ENCODE results near the gene B3GAT3. TPM values are rescaled to one million over a fixed set of nuclear protein-coding genes. Genes with fewer than 3 reads are reported as not detected.

The B3GAT3 gene
- total and polyA plus RNA-seq, 2 donors from 2014 or later, result 50.6 to 66.2 TPM

DNA sequence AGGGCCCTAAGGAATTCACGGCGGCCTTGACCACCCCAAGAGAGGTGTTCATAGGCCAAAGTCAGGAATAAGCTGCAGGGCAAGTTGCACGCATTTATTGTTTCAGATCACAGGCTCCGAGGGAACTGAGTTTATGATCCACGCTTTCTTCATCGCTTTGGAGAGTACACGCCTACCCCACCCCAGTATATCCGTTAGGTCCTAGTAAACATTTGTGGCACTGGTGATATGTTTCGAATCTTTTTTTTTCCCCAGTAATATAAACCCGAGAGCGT, 23.8 kb upstream of the B3GAT3 start:
- H3K9me3 ChIP-seq (ENCODE audit: control insufficient read depth in 2 of 3, insufficient read depth in 1 of 3, low read length in 3 of 3), result no peaks in the 10 kb centered on the region
- peaks cover 0 to 13% (median 2%) of the 10 kb centered on the region in 3 donors for H3K4me1 ChIP-seq (ENCODE audit: control insufficient read depth in 2 of 3, insufficient read depth in 2 of 3, low read depth in 1 of 3, low read length in 3 of 3)
- H3K9ac ChIP-seq (ENCODE audit: low read length in 3 of 3), result peak overlapping the region; percentile 89 to 94 (median 91)
- H3K27me3 ChIP-seq (ENCODE audit: control insufficient read depth, insufficient read depth, low read length), result no peaks in the 10 kb centered on the region
- H3K36me3 ChIP-seq (ENCODE audit: control insufficient read depth in 2 of 3, insufficient read depth in 3 of 3, low read length in 3 of 3), result peaks cover 0 to 31% (median 5%) of the 10 kb centered on the region in 3 donors
- DNase-seq (no peak), FAIRE-seq (no peak)
- H3K4me3 ChIP-seq (ENCODE audit: low read length in 3 of 3), result peak overlapping the region; percentile 86 to 95 (median 93)
- peak overlapping the region; percentile 82 to 91 for H3K27ac ChIP-seq (ENCODE audit: low read depth in 2 of 2, low read length in 2 of 2)
- TF ChIP-seq, protein P1, sequence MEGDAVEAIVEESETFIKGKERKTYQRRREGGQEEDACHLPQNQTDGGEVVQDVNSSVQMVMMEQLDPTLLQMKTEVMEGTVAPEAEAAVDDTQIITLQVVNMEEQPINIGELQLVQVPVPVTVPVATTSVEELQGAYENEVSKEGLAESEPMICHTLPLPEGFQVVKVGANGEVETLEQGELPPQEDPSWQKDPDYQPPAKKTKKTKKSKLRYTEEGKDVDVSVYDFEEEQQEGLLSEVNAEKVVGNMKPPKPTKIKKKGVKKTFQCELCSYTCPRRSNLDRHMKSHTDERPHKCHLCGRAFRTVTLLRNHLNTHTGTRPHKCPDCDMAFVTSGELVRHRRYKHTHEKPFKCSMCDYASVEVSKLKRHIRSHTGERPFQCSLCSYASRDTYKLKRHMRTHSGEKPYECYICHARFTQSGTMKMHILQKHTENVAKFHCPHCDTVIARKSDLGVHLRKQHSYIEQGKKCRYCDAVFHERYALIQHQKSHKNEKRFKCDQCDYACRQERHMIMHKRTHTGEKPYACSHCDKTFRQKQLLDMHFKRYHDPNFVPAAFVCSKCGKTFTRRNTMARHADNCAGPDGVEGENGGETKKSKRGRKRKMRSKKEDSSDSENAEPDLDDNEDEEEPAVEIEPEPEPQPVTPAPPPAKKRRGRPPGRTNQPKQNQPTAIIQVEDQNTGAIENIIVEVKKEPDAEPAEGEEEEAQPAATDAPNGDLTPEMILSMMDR (IDR thresholded peaks at IDR 0.05; ENCODE audit: borderline replicate concordance, extremely low read depth, insufficient read depth), result no peak
- intact Hi-C loops (cut with DNase I), result no loop called here

DNA sequence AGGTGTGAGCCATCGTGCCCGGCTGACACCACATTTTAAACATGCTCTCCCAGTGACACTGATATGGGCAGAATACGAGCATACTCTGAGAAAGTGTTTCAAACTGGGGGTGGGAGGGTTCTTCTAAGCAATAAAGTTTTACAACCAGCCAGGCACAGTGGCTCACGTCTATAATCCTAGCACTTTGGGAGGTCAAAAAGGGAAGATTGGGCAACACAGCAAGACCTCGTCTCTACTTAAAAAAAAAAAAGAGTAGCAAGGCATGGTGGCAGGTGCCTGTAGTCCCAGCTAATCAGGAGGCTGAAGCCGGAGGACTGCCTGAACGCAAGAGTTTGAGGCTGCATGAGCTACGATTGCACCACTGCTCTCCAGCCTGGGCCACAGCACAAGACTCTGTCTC, 22.4 kb upstream of the B3GAT3 start:
- Histone ChIP-seq H3K9ac (ENCODE audit: low read length in 3 of 3) (no peak overlapping the region), H3K36me3 (ENCODE audit: control insufficient read depth in 2 of 3, insufficient read depth in 3 of 3, low read length in 3 of 3) (peaks cover 0 to 29% (median 2%) of the 10 kb centered on the region in 3 donors), H3K27ac (ENCODE audit: low read depth in 2 of 2, low read length in 2 of 2) (no peak overlapping the region), H3K4me1 (ENCODE audit: control insufficient read depth in 2 of 3, insufficient read depth in 2 of 3, low read depth in 1 of 3, low read length in 3 of 3) (peaks cover 0 to 13% (median 2%) of the 10 kb centered on the region in 3 donors), H3K9me3 (ENCODE audit: control insufficient read depth in 2 of 3, insufficient read depth in 1 of 3, low read length in 3 of 3) (no peaks in the 10 kb centered on the region), H3K4me3 (ENCODE audit: low read length in 3 of 3) (no peak overlapping the region), H3K27me3 (ENCODE audit: control insufficient read depth, insufficient read depth, low read length) (no peaks in the 10 kb centered on the region)
- FAIRE-seq (no peak), DNase-seq (no peak)
- TF ChIP-seq, protein P1 (IDR thresholded peaks at IDR 0.05; ENCODE audit: borderline replicate concordance, extremely low read depth, insufficient read depth), result no peak
- intact Hi-C loops (cut with DNase I), result no loop called here

DNA sequence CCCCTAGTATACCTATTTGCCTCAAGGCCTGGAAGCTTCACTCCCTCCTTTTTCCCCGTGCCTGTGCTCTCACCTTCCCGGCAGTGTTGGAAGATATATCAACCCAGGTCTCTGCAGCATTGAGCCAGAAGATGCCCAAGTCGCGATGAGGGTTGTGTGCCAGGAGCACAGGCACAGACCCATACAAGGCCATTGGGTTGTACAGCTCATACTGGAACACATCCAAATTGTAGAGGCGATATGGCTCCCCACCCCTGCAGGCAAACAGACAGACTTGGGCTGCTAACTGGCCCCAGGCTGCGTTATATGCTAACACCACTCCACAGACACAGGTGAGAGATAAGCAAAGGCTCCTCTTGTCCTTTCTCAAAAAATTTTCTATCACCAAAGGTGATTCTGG, 10.7 kb upstream of the B3GAT3 start:
- Histone ChIP-seq H3K36me3 (ENCODE audit: control insufficient read depth in 2 of 3, insufficient read depth in 3 of 3, low read length in 3 of 3) (peaks cover 24 to 75% (median 60%) of the 10 kb centered on the region in 3 donors), H3K27me3 (ENCODE audit: control insufficient read depth, insufficient read depth, low read length) (no peaks in the 10 kb centered on the region), H3K4me1 (ENCODE audit: control insufficient read depth in 2 of 3, insufficient read depth in 2 of 3, low read depth in 1 of 3, low read length in 3 of 3) (no peaks in the 10 kb centered on the region), H3K9ac (ENCODE audit: low read length in 3 of 3) (no peak overlapping the region), H3K9me3 (ENCODE audit: control insufficient read depth in 2 of 3, insufficient read depth in 1 of 3, low read length in 3 of 3) (no peaks in the 10 kb centered on the region), H3K27ac (ENCODE audit: low read depth in 2 of 2, low read length in 2 of 2) (no peak overlapping the region), H3K4me3 (ENCODE audit: low read length in 3 of 3) (no peak overlapping the region)
- FAIRE-seq, result no peak
- no peak for DNase-seq
- intact Hi-C loops (cut with DNase I), result no loop called here
- TF ChIP-seq, protein P1 (IDR thresholded peaks at IDR 0.05; ENCODE audit: borderline replicate concordance, extremely low read depth, insufficient read depth), result no peak

DNA sequence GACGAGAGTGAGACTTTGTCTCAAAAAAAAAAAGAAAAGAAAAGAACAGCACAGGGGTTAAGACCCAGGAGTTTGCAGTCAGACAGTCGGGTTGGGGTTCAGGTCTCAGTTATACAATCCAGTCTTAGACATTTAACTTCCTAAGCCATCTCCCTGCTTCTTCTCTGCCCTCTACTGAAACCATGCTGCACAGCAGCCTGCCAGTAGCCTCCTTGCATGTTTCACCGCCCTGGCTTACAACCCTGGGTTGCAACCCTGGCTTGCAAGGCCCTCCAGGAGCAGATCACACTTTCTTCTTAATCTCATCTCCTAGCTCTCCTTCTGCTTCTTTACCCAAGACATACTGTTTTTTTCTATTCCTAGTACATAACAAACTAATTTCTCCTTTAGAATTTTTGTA, 5.9 kb upstream of the B3GAT3 start:
- intact Hi-C loops (cut with DNase I), result no loop called here
- TF ChIP-seq, protein P1 (IDR thresholded peaks at IDR 0.05; ENCODE audit: borderline replicate concordance, extremely low read depth, insufficient read depth), result no peak
- Histone ChIP-seq H3K9me3 (ENCODE audit: control insufficient read depth in 2 of 3, insufficient read depth in 1 of 3, low read length in 3 of 3) (no peaks in the 10 kb centered on the region), H3K27ac (ENCODE audit: low read depth in 2 of 2, low read length in 2 of 2) (no peak overlapping the region), H3K9ac (ENCODE audit: low read length in 3 of 3) (no peak overlapping the region), H3K4me3 (ENCODE audit: low read length in 3 of 3) (no peak overlapping the region), H3K4me1 (ENCODE audit: control insufficient read depth in 2 of 3, insufficient read depth in 2 of 3, low read depth in 1 of 3, low read length in 3 of 3) (no peaks in the 10 kb centered on the region), H3K27me3 (ENCODE audit: control insufficient read depth, insufficient read depth, low read length) (no peaks in the 10 kb centered on the region), H3K36me3 (ENCODE audit: control insufficient read depth in 2 of 3, insufficient read depth in 3 of 3, low read length in 3 of 3) (peaks cover 22 to 71% (median 56%) of the 10 kb centered on the region in 3 donors)
- DNase-seq, result no peak
- no peak for FAIRE-seq
